Neuronal stem cell (in vitro differentiated cells): ENCODE data around the gene MEGF11.

Experiments used
- DNase-seq: peaks from one replicate; pipeline ENCODE4 v3.0.0-alpha.2; 2013; ENCODE audit warnings: low spot score
- H2AFZ ChIP-seq: one replicate; pipeline ENCODE4 v1.6.1; 2013; ENCODE audit warnings: mild to moderate bottlenecking, low read length, inconsistent platforms
- H2AK5ac ChIP-seq: 2 replicates; pipeline ENCODE4 v1.6.1; 2013; ENCODE audit warnings: low read depth, mild to moderate bottlenecking, inconsistent platforms, low read length, moderate library complexity, mixed read lengths
- H2BK120ac ChIP-seq: 2 replicates; pipeline ENCODE4 v1.6.1; 2013; ENCODE audit warnings: low read depth, mild to moderate bottlenecking, inconsistent platforms, low read length, moderate library complexity, mixed read lengths
- H2BK12ac ChIP-seq: one replicate; pipeline ENCODE4 v1.6.1; 2013; ENCODE audit warnings: low read length, inconsistent platforms
- H2BK15ac ChIP-seq: 2 replicates; pipeline ENCODE4 v1.6.1; 2013; ENCODE audit warnings: mild to moderate bottlenecking, low read length, inconsistent platforms, mixed read lengths
- H2BK5ac ChIP-seq: one replicate; pipeline ENCODE4 v1.6.1; 2013; ENCODE audit warnings: inconsistent platforms, mild to moderate bottlenecking, low read length, moderate library complexity
- H3K14ac ChIP-seq: one replicate; pipeline ENCODE4 v1.6.1; 2013; ENCODE audit warnings: low read length, inconsistent platforms
- H3K18ac ChIP-seq: 2 replicates; pipeline ENCODE4 v1.6.1; 2013; ENCODE audit warnings: low read length, inconsistent platforms
- H3K23ac ChIP-seq: 2 replicates; pipeline ENCODE4 v1.6.1; 2013; ENCODE audit warnings: low read depth, mild to moderate bottlenecking, mixed read lengths, low read length, inconsistent platforms; ENCODE audit not compliant: poor library complexity
- H3K27ac ChIP-seq: replicated peaks from 3 replicates; pipeline ENCODE4 v1.5.1; 2013; ENCODE audit warnings: low read length, inconsistent platforms
- H3K27me3 ChIP-seq, 3 experiments: 2 replicates each; pipeline ENCODE4 v1.6.1; 2013; ENCODE audit warnings: low read length in 3 of 3, mild to moderate bottlenecking in 2 of 3, inconsistent platforms in 1 of 3, low read depth in 1 of 3, mixed read lengths in 1 of 3, moderate library complexity in 1 of 3; ENCODE audit not compliant: control insufficient read depth in 3 of 3, insufficient read depth in 3 of 3
- H3K36me3 ChIP-seq, 2 donors: replicated peaks in 1 of 2; 2 replicates each; pipeline ENCODE4 v1.6.1; 2013; ENCODE audit warnings: low read length in 2 of 2; ENCODE audit not compliant: control insufficient read depth in 2 of 2, insufficient read depth in 2 of 2
- H3K4ac ChIP-seq: 2 replicates; pipeline ENCODE4 v1.6.1; 2013; ENCODE audit warnings: inconsistent platforms, mild to moderate bottlenecking, low read length, moderate library complexity
- H3K4me1 ChIP-seq, 2 donors: 1 replicate in 1 of 2; 2 replicates in 1 of 2; pipeline ENCODE4 v1.6.1; 2013; ENCODE audit warnings: low read length in 2 of 2, low read depth in 1 of 2; ENCODE audit not compliant: control insufficient read depth in 2 of 2, insufficient read depth in 1 of 2
- H3K4me2 ChIP-seq: one replicate; pipeline ENCODE4 v1.6.1; 2013; ENCODE audit warnings: mild to moderate bottlenecking, low read length, inconsistent platforms; ENCODE audit not compliant: insufficient read depth, poor library complexity, severe bottlenecking
- H3K4me3 ChIP-seq, 2 donors: 2 replicates each; pipeline ENCODE4 v1.5.1; 2013; ENCODE audit warnings: low read length in 2 of 2, mild to moderate bottlenecking in 2 of 2, inconsistent platforms in 1 of 2, moderate library complexity in 1 of 2
- H3K79me1 ChIP-seq: one replicate; pipeline ENCODE4 v1.6.1; 2013; ENCODE audit warnings: low read depth, mild to moderate bottlenecking, inconsistent platforms, low read length, moderate library complexity
- H3K9ac ChIP-seq: one replicate; pipeline ENCODE4 v1.6.1; 2013; ENCODE audit warnings: mild to moderate bottlenecking, low read depth, low read length, inconsistent platforms; ENCODE audit not compliant: poor library complexity
- H3K9me3 ChIP-seq, 2 donors: replicated peaks in 1 of 2; 2 replicates each; pipeline versions ENCODE3 to v1.6.1; 2013; ENCODE audit warnings: low read length in 2 of 2, mild to moderate bottlenecking in 2 of 2, inconsistent platforms in 1 of 2, low read depth in 1 of 2, mixed read lengths in 1 of 2, moderate library complexity in 1 of 2; ENCODE audit not compliant: control insufficient read depth in 2 of 2, insufficient read depth in 1 of 2
- H4K8ac ChIP-seq: one replicate; pipeline ENCODE4 v1.6.1; 2013; ENCODE audit warnings: low read depth, mild to moderate bottlenecking, inconsistent platforms, low read length, moderate library complexity
- H4K91ac ChIP-seq: one replicate; pipeline ENCODE4 v1.6.1; 2013; ENCODE audit warnings: low read length, low read depth, mild to moderate bottlenecking, inconsistent platforms; ENCODE audit not compliant: poor library complexity
- WGBS, 2 donors: extraction: QIAGEN DNeasy Blood & Tissue Kit; methylation state at CpG; one replicate each; pipeline ENCODE4 v1.1.7; 2013; ENCODE audit warnings: missing lambda C conversion rate in 2 of 2, mixed read lengths in 1 of 2; ENCODE audit not compliant: insufficient read length in 2 of 2, insufficient replicate concordance in 1 of 2; ENCODE audit errors: extremely low coverage in 2 of 2; 5-methylcytosine and 5-hydroxymethylcytosine counted together

MEGF11 gene

DNA sequence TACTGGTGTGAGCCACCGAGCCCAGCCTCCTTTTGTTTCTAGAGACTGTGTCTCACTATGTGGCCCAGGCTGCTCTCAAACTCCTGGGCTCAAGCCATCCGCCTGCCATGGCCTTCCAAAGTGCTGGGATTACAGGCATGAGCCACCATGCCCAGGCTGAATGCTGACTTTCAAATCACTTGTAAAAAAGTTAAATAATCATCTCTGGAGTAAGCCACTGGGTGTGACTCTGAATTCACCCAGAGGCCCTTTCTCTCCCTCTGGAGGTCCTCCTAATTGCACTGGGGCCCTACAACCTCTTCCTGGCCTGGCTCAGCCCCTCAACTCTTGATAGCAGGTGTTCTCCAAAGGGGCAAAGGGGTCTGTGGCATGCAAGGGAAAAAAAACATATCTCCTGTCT, 54.8 kb downstream of the MEGF11 start:
- Histone ChIP-seq H3K18ac (no peak overlapping the region), H3K4me1 (no peaks in the 10 kb centered on the region), H2AK5ac (no peak overlapping the region), H3K36me3 (no peaks in the 10 kb centered on the region), H2AFZ (no peak overlapping the region), H3K9ac (no peak overlapping the region), H4K8ac (no peak overlapping the region), H3K9me3 (peaks cover 0 to 2% of the 10 kb centered on the region in 2 donors), H2BK120ac (no peak overlapping the region), H2BK12ac (no peak overlapping the region), H3K4ac (no peak overlapping the region), H3K79me1 (no peaks in the 10 kb centered on the region), H2BK5ac (no peak overlapping the region), H2BK15ac (no peak overlapping the region), H3K14ac (no peak overlapping the region), H3K4me3 (no peak overlapping the region), H3K27ac (no peak overlapping the region), H3K23ac (no peak overlapping the region), H4K91ac (no peak overlapping the region), H3K27me3 (peaks cover 0 to 4% (median 0%) of the 10 kb centered on the region in 3 experiments), H3K4me2 (no peak overlapping the region)
- no peak for DNase-seq
- no CpG with 5 or more reads among the region's 2 CpGs for WGBS, 2 donors

DNA sequence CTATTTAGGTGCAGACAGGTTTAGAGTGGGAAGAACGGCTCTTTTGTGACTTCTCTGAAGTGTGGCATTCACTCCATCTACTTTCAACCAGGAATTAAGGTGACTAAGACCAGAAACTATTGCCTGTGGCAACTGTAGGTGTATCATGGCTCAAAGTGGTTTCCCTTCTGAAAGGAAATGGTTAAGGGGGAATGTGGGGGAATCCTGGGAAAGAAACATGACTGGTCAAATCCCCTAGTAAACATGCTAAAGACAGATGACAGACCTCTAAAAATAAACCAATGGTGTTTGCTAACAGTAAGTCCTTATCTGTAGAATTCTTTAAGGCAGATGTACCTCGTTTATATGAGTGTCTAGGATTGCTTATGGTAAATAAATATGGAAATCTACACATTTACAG, 56.9 kb downstream of the MEGF11 start:
- Histone ChIP-seq H3K4me2 (no peak overlapping the region), H3K27me3 (no peaks in the 10 kb centered on the region), H2AFZ (no peak overlapping the region), H3K9me3 (peaks cover 0 to 3% of the 10 kb centered on the region in 2 donors), H2AK5ac (no peak overlapping the region), H3K14ac (no peak overlapping the region), H3K18ac (no peak overlapping the region), H3K4ac (no peak overlapping the region), H3K36me3 (no peaks in the 10 kb centered on the region), H3K79me1 (no peaks in the 10 kb centered on the region), H3K9ac (no peak overlapping the region), H3K4me3 (no peak overlapping the region), H2BK15ac (no peak overlapping the region), H4K91ac (no peak overlapping the region), H2BK5ac (no peak overlapping the region), H2BK12ac (no peak overlapping the region), H3K4me1 (no peaks in the 10 kb centered on the region), H3K23ac (no peak overlapping the region), H3K27ac (no peak overlapping the region), H4K8ac (no peak overlapping the region), H2BK120ac (no peak overlapping the region)
- no CpG with 5 or more reads among the region's 2 CpGs for WGBS, 2 donors
- DNase-seq = no peak

DNA sequence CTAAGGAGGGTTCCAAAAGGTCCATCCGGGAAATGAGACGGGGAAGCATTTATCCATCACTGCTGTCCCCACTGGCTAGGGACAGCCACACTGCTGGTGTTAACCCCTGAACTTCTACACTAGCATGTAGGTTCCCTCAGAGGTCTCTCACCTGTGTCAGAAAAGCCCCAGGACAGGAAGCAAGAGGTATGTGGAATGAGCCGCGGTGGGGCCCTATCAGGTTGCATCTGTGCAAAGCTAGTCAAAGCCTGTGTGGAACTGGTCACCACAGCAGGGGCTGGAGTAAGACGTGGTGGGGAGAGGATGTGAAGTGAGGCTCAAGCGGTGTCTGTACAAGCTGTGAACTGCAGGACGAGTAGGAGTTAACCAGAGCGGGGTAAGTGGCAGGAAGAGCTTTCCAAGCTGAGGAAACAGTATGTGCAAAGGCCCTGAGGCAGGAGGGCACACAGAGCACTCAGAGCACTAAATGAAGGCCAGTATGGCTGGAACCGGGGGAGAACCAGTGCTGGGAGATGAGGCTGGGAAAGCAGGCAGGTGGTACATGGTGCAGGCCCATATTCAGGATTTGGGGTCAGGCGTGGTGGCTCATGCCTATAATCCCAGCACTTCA, 57.8 kb downstream of the MEGF11 start:
- no peak overlapping the region for H3K18ac ChIP-seq
- H3K4ac ChIP-seq = no peak overlapping the region
- peaks cover 0 to 3% of the 10 kb centered on the region in 2 donors for H3K9me3 ChIP-seq
- peak overlapping the region in 1 of 2 donors; percentile 25 for H3K4me3 ChIP-seq
- H2AK5ac ChIP-seq = no peak overlapping the region
- H3K4me2 ChIP-seq = no peak overlapping the region
- no peak overlapping the region for H2AFZ ChIP-seq
- no peak overlapping the region for H4K91ac ChIP-seq
- no peaks in the 10 kb centered on the region for H3K79me1 ChIP-seq
- no peaks in the 10 kb centered on the region for H3K36me3 ChIP-seq
- H2BK12ac ChIP-seq = no peak overlapping the region
- H2BK5ac ChIP-seq = no peak overlapping the region
- H3K23ac ChIP-seq = peak overlapping the region; percentile 8
- no peak overlapping the region for H3K9ac ChIP-seq
- WGBS, 2 donors = no CpG with 5 or more reads among the region's 10 CpGs
- H3K14ac ChIP-seq = no peak overlapping the region
- H2BK120ac ChIP-seq = no peak overlapping the region
- H4K8ac ChIP-seq = no peak overlapping the region
- no peak overlapping the region for H3K27ac ChIP-seq
- peaks cover 0 to 2% of the 10 kb centered on the region in 2 donors for H3K4me1 ChIP-seq
- no peaks in the 10 kb centered on the region for H3K27me3 ChIP-seq
- DNase-seq = no peak
- H2BK15ac ChIP-seq = no peak overlapping the region

DNA sequence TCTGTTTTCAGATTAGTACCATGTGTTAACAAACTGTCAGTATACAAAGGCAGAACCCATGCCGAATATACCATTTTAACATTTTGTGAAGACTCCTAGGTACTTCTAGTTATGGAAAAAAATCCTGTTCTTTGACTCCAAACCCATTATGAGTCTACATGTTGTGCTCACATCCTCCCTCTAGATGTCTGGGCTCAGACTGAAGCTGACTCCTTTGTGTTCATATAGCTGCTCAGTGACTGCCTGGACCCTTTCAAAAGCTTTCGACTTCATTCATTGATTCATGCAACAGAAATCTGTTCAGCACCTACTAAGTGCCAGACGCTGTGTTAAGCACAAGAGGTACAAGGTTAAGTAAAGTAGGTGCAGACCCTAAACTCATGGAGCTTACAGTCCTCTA, 60.5 kb downstream of the MEGF11 start:
- no peak overlapping the region for H2BK120ac ChIP-seq
- H3K9ac ChIP-seq = no peak overlapping the region
- no peak overlapping the region for H2AK5ac ChIP-seq
- no peak overlapping the region for H3K18ac ChIP-seq
- H3K4ac ChIP-seq = no peak overlapping the region
- H3K27ac ChIP-seq = no peak overlapping the region
- H3K27me3 ChIP-seq = peaks cover 0 to 6% (median 0%) of the 10 kb centered on the region in 3 experiments
- H3K4me1 ChIP-seq = peaks cover 0 to 11% of the 10 kb centered on the region in 2 donors
- no peak overlapping the region for H3K14ac ChIP-seq
- no peak overlapping the region for H3K23ac ChIP-seq
- H2AFZ ChIP-seq = no peak overlapping the region
- H3K79me1 ChIP-seq = no peaks in the 10 kb centered on the region
- no peak overlapping the region for H3K4me3 ChIP-seq
- no peak overlapping the region for H2BK15ac ChIP-seq
- H3K4me2 ChIP-seq = no peak overlapping the region
- DNase-seq = no peak
- no peak overlapping the region for H4K91ac ChIP-seq
- H4K8ac ChIP-seq = no peak overlapping the region
- H2BK5ac ChIP-seq = no peak overlapping the region
- no peak overlapping the region for H2BK12ac ChIP-seq
- no peaks in the 10 kb centered on the region for H3K36me3 ChIP-seq
- H3K9me3 ChIP-seq = peaks cover 0 to 3% of the 10 kb centered on the region in 2 donors
- no CpG with 5 or more reads among the region's 3 CpGs for WGBS, 2 donors
